Measurements from ENCODE around the gene INPP5D.

INPP5D gene

GRCh38 chr2:233251306-233252116 is 191.4 kb downstream of the INPP5D start, which contains the start of gene ATG16L1:
ATG16L1 (plus strand) TSS chr2:233251673; CDS start chr2:233251828, 155 bp downstream.
- Histone ChIP-seq H3K27ac (ENCODE audit: insufficient read depth, low read depth, low read length, poor library complexity, severe bottlenecking) (peak within 1 kb of the TSS; percentile 69), H3K36me3 (ENCODE audit: control insufficient read depth, insufficient read depth, low read length) (no peaks in the 10 kb centered on the region), H3K4me3 (ENCODE audit: insufficient read depth, low read depth, low read length) (peak within 1 kb of the TSS; percentile 94), H3K27me3 (ENCODE audit: control insufficient read depth, insufficient read depth, low read length, poor library complexity, severe bottlenecking) (no peaks in the 10 kb centered on the region), H3K9me3 (ENCODE audit: control insufficient read depth, low read length) (peaks cover 3% of the 10 kb centered on the region), H3K4me1 (ENCODE audit: control insufficient read depth, insufficient read depth, low read length) (no peaks in the 10 kb centered on the region)
- 1% methylated on average over 74 to 75 of the region's 75 CpGs for WGBS, 2 experiments

- Histone ChIP-seq H3K4me3 (ENCODE audit: insufficient read depth, low read depth, low read length) (peak overlapping the region; percentile 94), H3K27me3 (ENCODE audit: control insufficient read depth, insufficient read depth, low read length, poor library complexity, severe bottlenecking) (no peaks in the 10 kb centered on the region), H3K4me1 (ENCODE audit: control insufficient read depth, insufficient read depth, low read length) (no peaks in the 10 kb centered on the region), H3K27ac (ENCODE audit: insufficient read depth, low read depth, low read length, poor library complexity, severe bottlenecking) (no peak overlapping the region), H3K9me3 (ENCODE audit: control insufficient read depth, low read length) (peaks cover 3% of the 10 kb centered on the region), H3K36me3 (ENCODE audit: control insufficient read depth, insufficient read depth, low read length) (peaks cover 5% of the 10 kb centered on the region)
- WGBS, 2 experiments = 2% methylated on average over 18 of the region's 18 CpGs
Observed at GRCh38 chr2:233252227-233252626, 192.1 kb downstream of the INPP5D start.

- H3K27ac ChIP-seq (ENCODE audit: insufficient read depth, low read depth, low read length, poor library complexity, severe bottlenecking) = no peak overlapping the region
- WGBS, 2 experiments = 94 to 95% methylated on average over 11 of the region's 11 CpGs
- H3K4me3 ChIP-seq (ENCODE audit: insufficient read depth, low read depth, low read length) = no peak overlapping the region
- peaks cover 3% of the 10 kb centered on the region for H3K9me3 ChIP-seq (ENCODE audit: control insufficient read depth, low read length)
- peaks cover 11% of the 10 kb centered on the region for H3K36me3 ChIP-seq (ENCODE audit: control insufficient read depth, insufficient read depth, low read length)
- H3K27me3 ChIP-seq (ENCODE audit: control insufficient read depth, insufficient read depth, low read length, poor library complexity, severe bottlenecking) = no peaks in the 10 kb centered on the region
- H3K4me1 ChIP-seq (ENCODE audit: control insufficient read depth, insufficient read depth, low read length) = no peaks in the 10 kb centered on the region
Observed at GRCh38 chr2:233255151-233255550, 195.0 kb downstream of the INPP5D start.

GRCh38 chr2:233256048-233256447 is 195.9 kb downstream of the INPP5D start:
- 91 to 98% methylated on average over 1 to 3 of the region's 4 CpGs for WGBS, 2 experiments
- no peaks in the 10 kb centered on the region for H3K27me3 ChIP-seq (ENCODE audit: control insufficient read depth, insufficient read depth, low read length, poor library complexity, severe bottlenecking)
- peaks cover 17% of the 10 kb centered on the region for H3K36me3 ChIP-seq (ENCODE audit: control insufficient read depth, insufficient read depth, low read length)
- no peaks in the 10 kb centered on the region for H3K4me1 ChIP-seq (ENCODE audit: control insufficient read depth, insufficient read depth, low read length)
- no peak overlapping the region for H3K27ac ChIP-seq (ENCODE audit: insufficient read depth, low read depth, low read length, poor library complexity, severe bottlenecking)
- H3K4me3 ChIP-seq (ENCODE audit: insufficient read depth, low read depth, low read length) = no peak overlapping the region
- no peaks in the 10 kb centered on the region for H3K9me3 ChIP-seq (ENCODE audit: control insufficient read depth, low read length)

Measured in ectodermal cell (in vitro differentiated cells).